Vagina (tissue), 2 donors: ENCODE results near the gene LRRC26.

Source experiments
- CTCF ChIP-seq, 3 experiments: fragments of 450-650 bp in 2 of 3; fragments of 200-600 bp in 1 of 3; sonication (generic) in 1 of 3; IDR thresholded peaks; one replicate each; pipeline ENCODE4 v1.5.1; 2017 to 2019; ENCODE audit warnings: antibody characterized with exemption in 3 of 3, mild to moderate bottlenecking in 2 of 3, moderate library complexity in 2 of 3
- POLR2A ChIP-seq, 2 donors: fragments of 450-650 bp; IDR thresholded peaks; one replicate each; pipeline ENCODE4 v1.6.1; 2017; ENCODE audit warnings: antibody characterized with exemption in 2 of 2, mild to moderate bottlenecking in 2 of 2, moderate library complexity in 2 of 2

- TF ChIP-seq POLR2A (IDR thresholded peaks at IDR 0.05) (no peak), CTCF (IDR thresholded peaks at IDR 0.05) (no peak)
Observed at GRCh38 chr9:137138722-137139467, 31.0 kb downstream of the LRRC26 start, which contains the start of gene GRIN1.
